GM12864 (cell line): Measurements from ENCODE around the gene ZSCAN5A.
A peak's percentile ranks its signal among the peaks of the same experiment; 100 is the strongest.
"Not testable (repeated sequence)": the region's sequence is repeated elsewhere in the genome, so short reads cannot be mapped to it uniquely, and the experiment has no call there.

ENCODE experiments used
- DNase-seq: peaks from one replicate; pipeline ENCODE4 v3.0.0-alpha.2; 2011; ENCODE audit warnings: low read depth
- H3K4me3 ChIP-seq: 2 replicates; pipeline ENCODE4 v1.5.1; 2011; ENCODE audit warnings: mild to moderate bottlenecking, low read depth, low read length, control low read depth
- TF ChIP-seq, protein P1 (sequence below): IDR thresholded peaks from 2 replicates; pipeline ENCODE4 v1.5.1; 2011; ENCODE audit warnings: low read depth, mild to moderate bottlenecking, moderate library complexity, low read length, control low read depth, inconsistent platforms; ENCODE audit errors: missing control alignments

The ZSCAN5A gene

GRCh38 chr19:56314018-56314380 is 640 bp downstream of the ZSCAN5A start:
- peak; percentile 13 for DNase-seq
- TF ChIP-seq, protein P1, sequence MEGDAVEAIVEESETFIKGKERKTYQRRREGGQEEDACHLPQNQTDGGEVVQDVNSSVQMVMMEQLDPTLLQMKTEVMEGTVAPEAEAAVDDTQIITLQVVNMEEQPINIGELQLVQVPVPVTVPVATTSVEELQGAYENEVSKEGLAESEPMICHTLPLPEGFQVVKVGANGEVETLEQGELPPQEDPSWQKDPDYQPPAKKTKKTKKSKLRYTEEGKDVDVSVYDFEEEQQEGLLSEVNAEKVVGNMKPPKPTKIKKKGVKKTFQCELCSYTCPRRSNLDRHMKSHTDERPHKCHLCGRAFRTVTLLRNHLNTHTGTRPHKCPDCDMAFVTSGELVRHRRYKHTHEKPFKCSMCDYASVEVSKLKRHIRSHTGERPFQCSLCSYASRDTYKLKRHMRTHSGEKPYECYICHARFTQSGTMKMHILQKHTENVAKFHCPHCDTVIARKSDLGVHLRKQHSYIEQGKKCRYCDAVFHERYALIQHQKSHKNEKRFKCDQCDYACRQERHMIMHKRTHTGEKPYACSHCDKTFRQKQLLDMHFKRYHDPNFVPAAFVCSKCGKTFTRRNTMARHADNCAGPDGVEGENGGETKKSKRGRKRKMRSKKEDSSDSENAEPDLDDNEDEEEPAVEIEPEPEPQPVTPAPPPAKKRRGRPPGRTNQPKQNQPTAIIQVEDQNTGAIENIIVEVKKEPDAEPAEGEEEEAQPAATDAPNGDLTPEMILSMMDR: no peak
- H3K4me3 ChIP-seq: peak overlapping the region; percentile 88

DNA sequence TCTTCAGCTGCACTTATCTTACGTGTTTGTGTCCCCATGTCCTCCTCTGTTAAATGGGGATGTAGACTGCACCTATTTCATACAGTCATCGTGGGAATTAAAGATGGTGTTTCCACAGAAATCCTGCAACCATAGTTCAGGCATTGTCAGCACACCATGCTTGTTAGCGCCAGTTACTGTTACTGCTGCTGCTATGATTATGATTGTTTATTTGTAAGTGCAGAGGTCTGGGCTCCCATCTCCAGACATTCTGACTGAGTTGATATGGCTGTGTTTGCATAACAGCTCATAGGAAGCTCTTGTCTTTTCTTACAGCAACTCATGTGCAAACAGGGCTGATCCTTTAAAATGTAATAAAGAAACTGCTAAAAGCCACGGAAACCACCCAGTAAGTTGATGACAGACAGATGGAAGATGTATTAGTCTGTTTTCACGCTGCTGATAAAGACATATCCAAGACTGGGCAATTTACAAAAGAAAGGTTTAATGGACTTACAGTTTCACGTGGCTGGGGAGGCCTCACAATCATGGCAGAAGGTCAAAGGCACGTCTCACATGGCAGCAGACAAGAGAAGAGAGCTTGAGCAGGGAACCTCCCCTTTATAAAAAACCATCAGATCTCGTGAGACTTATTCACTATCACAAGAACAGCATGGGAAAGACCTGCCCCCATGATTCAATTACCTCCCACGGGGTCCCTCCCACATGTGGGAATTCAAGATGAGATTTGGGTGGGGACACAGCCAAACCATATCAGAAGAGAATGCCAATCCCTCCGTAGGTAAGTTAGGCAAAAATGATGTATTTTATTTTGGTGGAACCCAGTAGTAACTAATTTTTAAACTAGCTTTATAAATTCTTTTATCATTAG is 1.6 kb downstream of the ZSCAN5A start:
- DNase-seq: no peak
- H3K4me3 ChIP-seq: no peak overlapping the region
- TF ChIP-seq, protein P1: no peak

DNA sequence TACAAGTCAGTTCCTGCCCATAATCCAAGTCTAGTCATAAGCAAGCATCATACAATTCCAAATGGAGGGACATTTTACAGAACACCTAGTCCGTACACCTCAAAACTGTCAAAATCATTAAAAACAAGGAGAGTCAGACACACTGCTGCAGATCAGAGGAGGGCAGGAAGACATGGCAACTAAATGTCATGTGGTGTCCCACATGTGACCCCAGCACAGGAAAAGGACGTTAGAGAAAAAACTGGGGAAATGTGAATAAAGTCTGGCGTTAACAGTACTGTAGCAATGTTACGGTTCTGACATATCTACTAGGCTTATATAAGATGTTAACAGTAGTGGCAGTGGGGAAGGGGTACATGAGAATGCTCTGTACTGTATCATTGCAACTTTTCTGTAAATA is 2.3 kb downstream of the ZSCAN5A start:
- TF ChIP-seq, protein P1: no peak
- no peak for DNase-seq
- H3K4me3 ChIP-seq: no peak overlapping the region

GRCh38 chr19:56310462-56310861 is 4.2 kb downstream of the ZSCAN5A start:
- H3K4me3 ChIP-seq: no peak overlapping the region
- TF ChIP-seq, protein P1: no peak
- no peak for DNase-seq

- TF ChIP-seq, protein P1: peak; percentile 91
- no peak for DNase-seq
- no peak overlapping the region for H3K4me3 ChIP-seq
Measured at GRCh38 chr19:56309511-56310185, 5.0 kb downstream of the ZSCAN5A start.

DNA sequence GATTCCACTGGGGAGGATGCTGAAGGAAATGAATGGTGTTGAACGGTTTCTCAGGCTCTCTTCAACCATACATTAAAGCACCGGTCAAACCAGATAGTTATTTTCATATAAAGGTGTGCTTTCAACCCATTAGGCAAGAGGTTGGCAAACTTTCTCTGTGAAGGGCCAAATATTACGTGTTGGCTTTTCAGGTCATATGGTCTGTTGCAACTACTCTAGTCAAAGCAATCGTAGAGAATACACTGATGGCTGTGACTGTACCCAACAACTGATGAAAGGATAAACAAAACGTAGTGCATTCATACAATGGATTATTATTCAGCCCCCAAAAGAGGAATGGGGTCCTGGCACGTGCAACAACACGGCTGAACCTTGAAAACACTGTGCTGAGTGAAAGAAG is 5.8 kb downstream of the ZSCAN5A start:
- TF ChIP-seq, protein P1: no peak
- DNase-seq: no peak

DNA sequence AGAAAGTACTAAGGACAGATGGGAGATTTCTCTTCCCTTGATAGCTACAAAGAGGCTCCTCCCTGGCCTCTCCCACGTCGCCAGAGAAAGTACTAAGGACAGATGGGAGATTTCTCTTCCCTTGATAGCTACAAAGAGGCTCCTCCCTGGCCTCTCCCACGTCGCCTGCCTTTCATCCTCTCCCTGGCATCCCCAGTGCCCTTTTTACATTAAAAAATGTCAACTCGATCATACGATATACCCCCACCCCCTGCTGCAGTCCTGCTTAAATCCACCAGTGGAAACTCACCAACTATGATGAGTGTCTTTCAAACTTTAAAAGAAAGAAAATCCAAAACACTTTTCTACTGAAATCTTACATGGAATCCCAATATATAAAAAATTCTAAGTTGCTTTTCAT is 7.6 kb downstream of the ZSCAN5A start:
- H3K4me3 ChIP-seq, DNase-seq: not testable (repeated sequence)

More for the DNA sequence above, 5.8 kb downstream of the ZSCAN5A start:
- no peak overlapping the region for H3K4me3 ChIP-seq
